Gastrocnemius medialis (tissue), 4 donors: ENCODE results near the gene PCSK6. TPM values are rescaled to one million over a fixed set of nuclear protein-coding genes. Genes with fewer than 3 reads are reported as not detected.

Experiments used
- ATAC-seq, 2 donors: fragments of 150-250 bp; one replicate each; pipeline ENCODE4 v1.9.1; 2016
- DNase-seq, 2 donors: peaks; one replicate each; pipeline ENCODE4 v3.0.0-alpha.2; 2019
- H3K27ac ChIP-seq, 4 donors: fragments of 200-600 bp; sonication (generic); 1 replicate in 1 of 4; 2 replicates in 3 of 4; pipeline ENCODE4 v1.5.1; 2016 to 2018; ENCODE audit warnings: mild to moderate bottlenecking in 2 of 4, moderate library complexity in 1 of 4
- H3K27me3 ChIP-seq, 3 donors: fragments of 200-600 bp; sonication (generic) in 2 of 3; 1 replicate in 1 of 3; 2 replicates in 2 of 3; pipeline versions ENCODE4 v1.5.1 to v1.6.0; 2016 to 2019; ENCODE audit warnings: mild to moderate bottlenecking in 1 of 3, moderate library complexity in 1 of 3
- H3K36me3 ChIP-seq, 2 donors: fragments of 200-600 bp; sonication (generic) in 1 of 2; one replicate each; pipeline ENCODE4 v1.5.1; 2017 to 2018
- H3K4me1 ChIP-seq, 2 donors: fragments of 200-600 bp; sonication (generic) in 1 of 2; one replicate each; pipeline ENCODE4 v1.5.1; 2016 to 2017; ENCODE audit warnings: mild to moderate bottlenecking in 2 of 2
- H3K4me3 ChIP-seq, 4 donors: fragments of 200-600 bp; sonication (generic) in 3 of 4; 1 replicate in 1 of 4; 2 replicates in 3 of 4; pipeline ENCODE4 v1.5.1; 2016 to 2019; ENCODE audit warnings: mild to moderate bottlenecking in 2 of 4
- H3K9me3 ChIP-seq, 3 donors: fragments of 200-600 bp; sonication (generic) in 2 of 3; 1 replicate in 1 of 3; 2 replicates in 2 of 3; pipeline ENCODE4 v1.5.1; 2016 to 2019
- POLR2A ChIP-seq, 2 donors: fragments of 450-650 bp; IDR thresholded peaks; one replicate each; pipeline ENCODE4 v1.6.1; 2017; ENCODE audit warnings: antibody characterized with exemption in 2 of 2, mild to moderate bottlenecking in 2 of 2, moderate library complexity in 2 of 2
- in situ Hi-C, 4 donors: fragments of 200-750 bp; cut with MboI; loops; one replicate each; pipeline versions ENCODE4 v1.15.0 to v1.8.0; 2017; ENCODE audit warnings: low sequenced_read_pairs in 4 of 4
- intact Hi-C: fragments of 100-400 bp; cut with DNase I; formaldehyde crosslinking; loops from one replicate; pipeline ENCODE4 v1.15.1; 2023; ENCODE audit warnings: low total_unique reads
- total RNA-seq, 4 donors: library from RNA; depleted of rRNA; stranded (reverse); fragments of >200 nt; gene quantifications; one replicate each; pipeline versions ENCODE4 v1.1.0 to v1.2.3, GENCODE V29; 2016
- TF ChIP-seq, protein P1 (sequence below), 5 experiments: fragments of 450-650 bp in 3 of 5; fragments of 200-600 bp in 2 of 5; sonication (generic) in 2 of 5; IDR thresholded peaks in 4 of 5; conservative IDR thresholded peaks in 1 of 5; 1 replicate in 4 of 5; 2 replicates in 1 of 5; pipeline ENCODE4 v1.5.1; 2016 to 2019; ENCODE audit warnings: antibody characterized with exemption in 5 of 5, mild to moderate bottlenecking in 3 of 5, moderate library complexity in 3 of 5

PCSK6 gene
- total RNA-seq, 4 donors from 2014 or later = 12.8 to 46.0 (median 23.6) TPM

DNA sequence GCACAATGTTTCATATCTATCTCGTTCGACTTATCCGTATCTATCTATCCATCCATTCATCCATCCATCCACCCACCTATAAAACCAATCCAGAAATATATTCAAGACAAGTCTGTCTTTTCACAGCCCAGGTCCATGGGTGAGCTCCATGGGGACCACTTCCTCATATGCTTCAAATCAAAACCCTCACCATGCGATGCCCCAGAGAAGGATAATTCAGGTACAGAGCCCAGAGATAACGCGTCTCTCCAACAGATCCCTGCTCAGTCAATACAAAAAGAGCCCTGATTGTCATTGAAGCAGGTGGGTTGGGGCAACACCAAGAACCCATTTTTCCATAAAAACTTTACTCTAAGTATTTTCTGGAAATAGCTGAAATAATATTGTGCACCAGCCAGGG lies 47.2 kb downstream of the PCSK6 start:
- Histone ChIP-seq H3K36me3 (peaks cover 0 to 5% of the 10 kb centered on the region in 2 donors), H3K9me3 (no peaks in the 10 kb centered on the region), H3K4me1 (peaks cover 29 to 30% of the 10 kb centered on the region in 2 donors), H3K27me3 (no peaks in the 10 kb centered on the region), H3K4me3 (no peak overlapping the region), H3K27ac (peak overlapping the region in 1 of 4 donors; percentile 24)
- ATAC-seq (no peak), DNase-seq (no peak)
- TF ChIP-seq POLR2A (IDR thresholded peaks at IDR 0.05) = no peak
- TF ChIP-seq, protein P1, sequence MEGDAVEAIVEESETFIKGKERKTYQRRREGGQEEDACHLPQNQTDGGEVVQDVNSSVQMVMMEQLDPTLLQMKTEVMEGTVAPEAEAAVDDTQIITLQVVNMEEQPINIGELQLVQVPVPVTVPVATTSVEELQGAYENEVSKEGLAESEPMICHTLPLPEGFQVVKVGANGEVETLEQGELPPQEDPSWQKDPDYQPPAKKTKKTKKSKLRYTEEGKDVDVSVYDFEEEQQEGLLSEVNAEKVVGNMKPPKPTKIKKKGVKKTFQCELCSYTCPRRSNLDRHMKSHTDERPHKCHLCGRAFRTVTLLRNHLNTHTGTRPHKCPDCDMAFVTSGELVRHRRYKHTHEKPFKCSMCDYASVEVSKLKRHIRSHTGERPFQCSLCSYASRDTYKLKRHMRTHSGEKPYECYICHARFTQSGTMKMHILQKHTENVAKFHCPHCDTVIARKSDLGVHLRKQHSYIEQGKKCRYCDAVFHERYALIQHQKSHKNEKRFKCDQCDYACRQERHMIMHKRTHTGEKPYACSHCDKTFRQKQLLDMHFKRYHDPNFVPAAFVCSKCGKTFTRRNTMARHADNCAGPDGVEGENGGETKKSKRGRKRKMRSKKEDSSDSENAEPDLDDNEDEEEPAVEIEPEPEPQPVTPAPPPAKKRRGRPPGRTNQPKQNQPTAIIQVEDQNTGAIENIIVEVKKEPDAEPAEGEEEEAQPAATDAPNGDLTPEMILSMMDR (IDR thresholded peaks at IDR 0.05 in 4 of 5, conservative IDR thresholded peaks at IDR 0.05 in 1 of 5) = no peak
- in situ Hi-C loops (no loop called here), intact Hi-C loops (loop anchor here (5.0 kb wide), 1 partner anchor 145 kb away; the partner anchor contains the start of gene SNRPA1)

DNA sequence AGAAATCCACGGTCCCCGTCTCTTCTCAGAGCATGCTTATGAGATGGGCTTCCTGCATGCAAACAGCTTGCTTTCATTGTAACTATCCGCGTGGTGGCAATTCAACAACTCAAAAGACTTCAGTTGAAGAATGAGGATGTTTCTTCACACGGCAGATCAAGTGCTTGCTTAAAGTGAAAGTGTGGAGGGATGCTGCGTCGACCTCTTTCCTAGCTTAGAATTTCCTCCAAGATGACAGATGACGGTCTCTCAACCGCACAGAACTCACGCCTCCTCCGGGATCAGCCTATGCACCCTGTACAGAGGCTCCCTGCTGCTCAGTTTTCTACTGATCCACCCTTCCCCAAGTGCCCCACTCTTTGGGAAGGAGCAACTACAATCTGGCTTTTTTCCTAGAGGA lies 47.8 kb downstream of the PCSK6 start:
- peaks cover 23 to 24% of the 10 kb centered on the region in 2 donors for H3K4me1 ChIP-seq
- H3K4me3 ChIP-seq = no peak overlapping the region
- in situ Hi-C loops = no loop called here
- DNase-seq (no peak), ATAC-seq (no peak)
- peaks cover 0 to 5% of the 10 kb centered on the region in 2 donors for H3K36me3 ChIP-seq
- H3K9me3 ChIP-seq = no peaks in the 10 kb centered on the region
- TF ChIP-seq, protein P1 (IDR thresholded peaks at IDR 0.05 in 4 of 5, conservative IDR thresholded peaks at IDR 0.05 in 1 of 5) = no peak
- no peak for TF ChIP-seq POLR2A (IDR thresholded peaks at IDR 0.05)
- no peaks in the 10 kb centered on the region for H3K27me3 ChIP-seq
- H3K27ac ChIP-seq = peak overlapping the region in 1 of 4 donors; percentile 27
- intact Hi-C loops = loop anchor here (5.0 kb wide), 1 partner anchor 144 kb away; the partner anchor contains the start of gene SNRPA1

DNA sequence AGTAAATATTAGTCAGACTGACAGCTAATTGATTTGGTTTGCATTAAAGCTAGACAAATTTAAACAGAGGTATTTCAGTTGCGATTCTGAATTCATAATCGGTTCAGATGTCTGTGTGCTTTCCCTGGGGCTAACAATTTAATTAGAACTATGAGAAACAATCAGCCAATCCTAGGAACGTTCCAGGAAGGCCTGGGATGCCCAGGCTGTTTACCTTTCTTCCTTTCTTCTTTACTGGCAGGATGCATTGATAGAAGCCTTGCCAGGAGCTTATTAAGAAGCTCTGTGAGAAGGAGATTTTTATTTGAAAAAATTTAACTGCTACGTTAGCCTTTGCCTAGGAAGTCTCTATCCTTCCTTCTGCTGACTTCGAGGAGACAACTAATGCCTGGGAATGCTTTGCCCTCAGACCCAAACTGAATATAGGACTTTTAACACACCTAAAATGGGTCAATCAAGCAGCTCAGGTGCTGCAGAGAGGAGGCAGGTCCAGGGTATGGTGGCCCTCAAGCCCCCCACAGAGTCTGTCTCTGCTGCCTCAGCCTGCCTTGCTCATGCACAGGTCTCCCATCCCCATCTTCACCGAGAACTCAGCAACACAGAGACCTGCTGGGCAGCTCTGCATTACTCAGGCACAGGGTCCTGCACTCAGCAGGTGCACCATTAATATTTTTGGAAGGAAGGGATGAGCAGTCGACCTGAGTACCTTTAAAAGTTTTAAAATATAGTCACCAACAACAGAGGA lies 48.5 kb downstream of the PCSK6 start:
- in situ Hi-C loops (no loop called here), intact Hi-C loops (loop anchor here (5.0 kb wide), 1 partner anchor 144 kb away; the partner anchor contains the start of gene SNRPA1)
- H3K36me3 ChIP-seq = peaks cover 0 to 5% of the 10 kb centered on the region in 2 donors
- no peak for TF ChIP-seq POLR2A (IDR thresholded peaks at IDR 0.05)
- TF ChIP-seq, protein P1 (IDR thresholded peaks at IDR 0.05 in 4 of 5, conservative IDR thresholded peaks at IDR 0.05 in 1 of 5) = no peak
- H3K4me1 ChIP-seq = peaks cover 18% of the 10 kb centered on the region in 2 donors
- DNase-seq (no peak), ATAC-seq (no peak)
- H3K9me3 ChIP-seq = no peaks in the 10 kb centered on the region
- peak overlapping the region in 1 of 4 donors; percentile 27 for H3K27ac ChIP-seq
- H3K4me3 ChIP-seq = no peak overlapping the region
- H3K27me3 ChIP-seq = no peaks in the 10 kb centered on the region

DNA sequence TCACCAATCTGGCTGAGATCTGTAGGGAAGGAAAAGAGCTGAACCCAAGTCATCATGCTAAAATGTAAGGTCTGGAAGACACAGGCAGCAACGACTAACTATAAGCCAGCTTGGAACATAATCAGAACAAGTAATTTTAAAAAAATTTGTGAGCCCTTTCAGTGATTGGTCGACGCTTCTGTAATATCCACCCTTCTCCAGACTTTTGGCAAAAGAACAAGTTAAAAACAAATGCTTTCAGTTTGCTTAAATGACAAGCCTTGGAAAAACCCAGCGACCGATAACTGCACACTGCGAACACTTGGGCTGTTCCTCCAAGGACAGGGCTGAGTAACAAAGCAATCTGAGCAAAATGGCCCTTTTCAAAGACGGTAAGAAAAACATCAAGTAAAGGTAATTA lies 49.6 kb downstream of the PCSK6 start:
- Histone ChIP-seq H3K4me3 (peak overlapping the region in 1 of 4 donors; percentile 25), H3K27ac (peak overlapping the region; percentile 11 to 65 (median 50)), H3K9me3 (no peaks in the 10 kb centered on the region), H3K4me1 (peaks cover 11 to 14% of the 10 kb centered on the region in 2 donors), H3K27me3 (no peaks in the 10 kb centered on the region), H3K36me3 (peaks cover 0 to 5% of the 10 kb centered on the region in 2 donors)
- in situ Hi-C loops = no loop called here
- no peak for DNase-seq
- intact Hi-C loops = loop anchor here (5.0 kb wide), 1 partner anchor 143 kb away; the partner anchor contains the start of gene SNRPA1
- TF ChIP-seq, protein P1 (IDR thresholded peaks at IDR 0.05 in 4 of 5, conservative IDR thresholded peaks at IDR 0.05 in 1 of 5) = no peak
- no peak for TF ChIP-seq POLR2A (IDR thresholded peaks at IDR 0.05)
- no peak for ATAC-seq
